Aorta (tissue), 5 donors: ENCODE data around the gene PACS1. TPM values are rescaled to one million over a fixed set of nuclear protein-coding genes. Genes with fewer than 3 reads are reported as not detected.

Source experiments
- ATAC-seq: fragments of 200-7000 bp; cut with Tn5 transposase; one replicate; pipeline ENCODE4 v1.9.1; 2022; ENCODE audit warnings: moderate library complexity; ENCODE audit not compliant: low FRiP score
- DNase-seq, 2 donors: peaks; one replicate each; pipeline ENCODE4 v3.0.0-alpha.2; 2020
- H3K27ac ChIP-seq, 2 donors: one replicate each; pipeline ENCODE4 v1.5.1; 2013; ENCODE audit warnings: low read length in 2 of 2, mild to moderate bottlenecking in 2 of 2, moderate library complexity in 2 of 2, control low read depth in 1 of 2, inconsistent platforms in 1 of 2, low read depth in 1 of 2
- H3K27me3 ChIP-seq, 2 donors: one replicate each; pipeline ENCODE4 v1.6.1; 2013; ENCODE audit warnings: control low read depth in 1 of 2, low read length in 1 of 2, mild to moderate bottlenecking in 1 of 2, moderate library complexity in 1 of 2; ENCODE audit not compliant: insufficient read depth in 2 of 2, control insufficient read depth in 1 of 2
- H3K36me3 ChIP-seq, 2 donors: one replicate each; pipeline ENCODE4 v1.6.1; 2013; ENCODE audit warnings: control low read depth in 1 of 2, low read length in 1 of 2, mild to moderate bottlenecking in 1 of 2; ENCODE audit not compliant: insufficient read depth in 2 of 2, control insufficient read depth in 1 of 2
- H3K4me1 ChIP-seq, 2 donors: one replicate each; pipeline ENCODE4 v1.6.1; 2013; ENCODE audit warnings: low read length in 2 of 2, control low read depth in 1 of 2, mild to moderate bottlenecking in 1 of 2, moderate library complexity in 1 of 2; ENCODE audit not compliant: insufficient read depth in 2 of 2, control insufficient read depth in 1 of 2
- H3K4me3 ChIP-seq, 2 donors: one replicate each; pipeline ENCODE4 v1.5.1; 2013; ENCODE audit warnings: low read length in 2 of 2, control low read depth in 1 of 2, mild to moderate bottlenecking in 1 of 2
- H3K9me3 ChIP-seq: one replicate; pipeline ENCODE4 v1.6.1; 2013; ENCODE audit warnings: mild to moderate bottlenecking, low read length; ENCODE audit not compliant: control insufficient read depth
- WGBS, 2 donors: extraction: QIAGEN DNeasy Blood & Tissue Kit; methylation state at CpG; one replicate each; pipeline ENCODE4 v1.1.7; 2013; 5-methylcytosine and 5-hydroxymethylcytosine counted together
- intact Hi-C, 2 donors: fragments of 100-400 bp; cut with DNase I; formaldehyde crosslinking; loops; one replicate each; pipeline versions ENCODE4 v1.14.2 to v1.15.0; 2022
- polyA plus RNA-seq, 2 donors: library from polyadenylated mRNA; stranded (reverse); fragments of 200-250 nt; gene quantifications; one replicate each; pipeline ENCODE4 v1.2.3, GENCODE V29; 2013
- total RNA-seq, 2 donors: library from RNA; stranded (reverse); fragmentation: NEBNext Ultra II Directional; extraction: Animal tissue kit (Norgen Biotek cat#: 25700); gene quantifications; one replicate each; pipeline ENCODE4 v1.2.1, GENCODE V29; 2021
- donor health status: healthy with polysubstance abuse.
- donor health status: Bipolar disorder and iron deficiency.
- donor health status: DM: no; HTN: no; CAD: no.
- donor health status: DM: no; HTN: no; CAD: no.
- donor health status: DM: yes; HTN: yes; CAD: no.

Gene PACS1
- total and polyA plus RNA-seq, 4 donors: 16.2 to 119 (median 59.1) TPM

DNA sequence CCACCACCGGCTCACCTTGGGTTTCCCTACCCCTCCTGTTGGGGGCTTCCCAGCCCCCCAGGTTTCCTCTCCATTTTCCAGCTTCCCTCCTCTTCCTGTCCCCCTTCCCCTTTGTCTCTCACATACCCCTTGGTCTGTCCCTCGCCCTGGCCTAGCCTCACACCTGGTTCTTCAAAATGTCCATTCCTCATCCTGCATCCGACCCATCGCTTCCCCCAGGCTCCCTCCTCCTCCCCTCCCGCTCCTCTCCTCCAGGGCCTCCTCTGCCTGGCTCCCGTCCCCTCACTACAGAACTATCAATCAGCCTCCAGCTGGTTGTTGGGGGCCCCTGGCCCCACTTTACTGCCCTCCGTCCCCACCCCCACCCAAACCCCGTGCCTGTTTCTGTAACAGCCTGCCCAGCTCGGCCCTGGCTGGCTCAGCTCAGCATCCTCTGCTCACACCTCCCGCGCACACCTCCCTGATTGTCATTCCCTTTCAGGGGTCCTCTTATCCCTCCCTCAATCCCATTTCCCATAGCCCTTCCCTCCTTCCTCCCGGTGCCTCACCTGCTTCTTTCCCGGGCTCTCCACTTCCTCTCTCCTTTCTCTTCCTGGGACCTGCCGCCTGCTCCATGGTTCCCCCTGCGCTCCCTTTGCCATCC, 209.1 kb downstream of the PACS1 start:
- ATAC-seq (no peak), DNase-seq (no peak)
- H3K27me3 ChIP-seq: no peaks in the 10 kb centered on the region
- peaks cover 0 to 3% of the 10 kb centered on the region in 2 donors for H3K36me3 ChIP-seq
- H3K27ac ChIP-seq: no peak overlapping the region
- H3K9me3 ChIP-seq: no peaks in the 10 kb centered on the region
- no peak overlapping the region for H3K4me3 ChIP-seq
- intact Hi-C loops: no loop called here
- no peaks in the 10 kb centered on the region for H3K4me1 ChIP-seq
- WGBS, 2 donors: 78% methylated on average over 15 of the region's 15 CpGs

DNA sequence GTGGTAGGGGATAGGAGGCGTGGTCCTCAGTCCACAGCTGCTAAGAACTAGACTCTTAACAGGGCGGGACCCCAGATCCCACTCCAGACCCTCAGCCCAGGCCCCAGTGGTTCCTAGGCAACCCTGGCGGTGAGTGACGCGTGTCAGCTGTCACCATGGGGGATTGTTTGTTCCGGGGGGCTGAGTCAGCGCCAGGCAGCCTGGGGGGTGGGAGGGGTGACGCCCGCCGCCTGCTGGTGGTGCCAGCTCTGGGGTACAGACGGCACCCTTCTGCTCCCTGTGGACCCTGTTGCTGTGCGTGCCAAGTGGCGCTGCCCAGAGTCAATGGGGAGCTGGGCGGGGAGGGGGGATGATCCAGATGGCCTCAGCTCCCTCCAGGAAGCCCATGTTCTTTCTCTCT, 210.4 kb downstream of the PACS1 start:
- Histone ChIP-seq H3K4me1 (no peaks in the 10 kb centered on the region), H3K27ac (no peak overlapping the region), H3K27me3 (no peaks in the 10 kb centered on the region), H3K4me3 (no peak overlapping the region), H3K36me3 (no peaks in the 10 kb centered on the region), H3K9me3 (no peaks in the 10 kb centered on the region)
- ATAC-seq: no peak
- intact Hi-C loops: no loop called here
- 79 to 82% methylated on average over 14 of the region's 14 CpGs for WGBS, 2 donors
- no peak for DNase-seq

DNA sequence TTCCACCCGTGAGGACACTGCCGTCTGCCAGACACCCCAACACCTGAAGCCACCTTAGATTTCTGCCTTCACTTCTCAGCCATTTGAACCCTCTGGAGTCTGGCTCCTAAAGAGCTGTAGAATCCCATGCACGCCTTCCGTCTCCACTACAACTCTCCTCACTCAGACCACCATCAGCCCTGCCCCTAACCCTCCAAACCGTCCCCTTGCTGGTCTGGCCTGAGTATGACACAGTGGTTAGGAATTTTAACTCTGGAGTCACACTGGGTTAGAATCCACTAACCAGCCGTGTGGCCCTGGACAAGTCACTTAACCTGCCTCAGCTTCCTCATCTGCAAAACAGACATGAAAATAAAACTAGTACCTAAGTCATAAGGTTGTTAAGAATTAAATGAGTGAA, 210.9 kb downstream of the PACS1 start:
- Histone ChIP-seq H3K27me3 (no peaks in the 10 kb centered on the region), H3K4me3 (no peak overlapping the region), H3K4me1 (no peaks in the 10 kb centered on the region), H3K9me3 (no peaks in the 10 kb centered on the region), H3K36me3 (no peaks in the 10 kb centered on the region), H3K27ac (no peak overlapping the region)
- ATAC-seq (no peak), DNase-seq (no peak)
- intact Hi-C loops: no loop called here
- WGBS, 2 donors: 72 to 74% methylated on average over 6 of the region's 6 CpGs

DNA sequence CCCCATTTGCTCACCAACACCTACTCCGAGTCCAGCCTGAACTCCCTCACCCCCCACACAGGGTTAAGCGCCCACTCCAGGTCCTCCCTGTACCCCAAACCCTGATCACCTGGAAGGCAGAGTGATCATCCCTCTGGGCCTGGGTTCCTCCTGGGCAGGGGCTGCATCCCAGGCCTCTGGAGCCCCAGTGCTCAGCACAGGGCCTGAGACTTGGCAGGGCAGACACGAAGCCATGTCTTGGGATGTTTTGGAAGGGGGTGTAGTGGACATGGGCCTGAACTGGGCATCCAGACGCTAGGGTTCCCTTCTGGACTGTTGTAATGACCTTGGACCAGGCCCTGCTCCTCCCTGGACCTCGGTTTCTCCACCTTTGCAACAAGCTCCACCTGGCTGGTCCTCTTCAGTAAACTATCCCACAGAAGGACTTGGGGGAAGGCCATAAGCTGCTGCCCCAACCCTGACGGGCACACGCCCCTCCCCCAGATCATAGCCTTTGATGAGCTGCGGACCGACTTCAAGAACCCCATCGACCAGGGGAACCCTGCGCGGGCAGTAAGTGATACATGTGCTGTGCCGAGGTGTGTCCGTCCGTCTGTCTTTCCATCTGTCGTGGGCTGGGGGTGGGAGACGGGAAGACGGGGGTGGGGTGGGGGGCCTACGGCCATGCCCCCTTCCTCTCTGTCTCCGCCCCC, 211.8 kb downstream of the PACS1 start:
- DNase-seq (no peak), ATAC-seq (no peak)
- Histone ChIP-seq H3K27me3 (no peaks in the 10 kb centered on the region), H3K4me3 (no peak overlapping the region), H3K36me3 (no peaks in the 10 kb centered on the region), H3K9me3 (no peaks in the 10 kb centered on the region), H3K27ac (no peak overlapping the region), H3K4me1 (no peaks in the 10 kb centered on the region)
- intact Hi-C loops: loop anchor here in 1 of 2 donors (2.0 kb wide), 1 partner anchor 59 kb away; no protein-coding TSS in a partner anchor
- WGBS, 2 donors: 26 to 28% methylated on average over 20 of the region's 20 CpGs

- WGBS, 2 donors: 13 to 14% methylated on average over 35 of the region's 35 CpGs
- intact Hi-C loops: loop anchor here in 1 of 2 donors (2.0 kb wide), 1 partner anchor 60 kb away; no protein-coding TSS in a partner anchor
- no peaks in the 10 kb centered on the region for H3K4me1 ChIP-seq
- H3K27ac ChIP-seq: no peak overlapping the region
- no peaks in the 10 kb centered on the region for H3K9me3 ChIP-seq
- ATAC-seq (peak; percentile 93), DNase-seq (peak; percentile 99 to 100)
- H3K27me3 ChIP-seq: no peaks in the 10 kb centered on the region
- H3K36me3 ChIP-seq: no peaks in the 10 kb centered on the region
- H3K4me3 ChIP-seq: no peak overlapping the region
Measured at GRCh38 chr11:66282468-66283455, 212.7 kb downstream of the PACS1 start.

DNA sequence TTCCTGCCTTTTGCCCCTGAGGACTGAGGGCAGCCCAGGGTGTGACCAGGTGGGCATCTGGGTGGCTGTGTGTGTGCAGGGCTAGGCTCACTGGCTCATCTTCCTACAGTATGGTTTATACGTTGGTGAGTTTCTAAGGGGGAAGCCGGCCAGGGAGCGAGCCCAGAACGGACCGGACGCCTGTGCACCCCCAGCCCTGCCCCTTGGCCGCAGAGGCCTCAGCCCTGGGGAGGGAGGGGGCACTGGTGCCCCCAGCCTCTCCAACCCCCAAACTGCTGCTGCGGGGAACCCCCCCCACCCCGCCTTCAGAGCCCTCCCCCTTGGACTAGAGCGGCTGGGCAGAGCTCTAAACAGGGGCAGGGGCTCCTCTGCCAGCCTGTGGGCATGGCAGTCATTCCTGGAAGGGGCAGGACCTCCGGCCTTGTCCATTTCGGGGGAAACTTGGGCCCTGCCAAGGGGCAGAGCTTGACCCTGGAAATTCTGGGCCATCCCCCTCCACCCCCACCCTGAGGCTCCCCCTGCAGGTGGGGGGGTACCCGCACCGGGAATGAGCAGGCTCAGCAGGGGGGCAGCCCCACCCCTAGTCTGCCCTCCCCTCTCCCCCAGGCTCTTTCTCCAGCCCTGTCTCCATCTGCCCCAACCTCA, 213.5 kb downstream of the PACS1 start:
- no peak overlapping the region for H3K4me3 ChIP-seq
- DNase-seq: no peak
- 59 to 71% methylated on average over 10 to 14 of the region's 14 CpGs for WGBS, 2 donors
- no peak overlapping the region for H3K27ac ChIP-seq
- intact Hi-C loops: loop anchor here (2.0 kb wide), 1 partner anchor 61 kb away; no protein-coding TSS in a partner anchor
- no peaks in the 10 kb centered on the region for H3K36me3 ChIP-seq
- no peaks in the 10 kb centered on the region for H3K4me1 ChIP-seq
- H3K9me3 ChIP-seq: no peaks in the 10 kb centered on the region
- H3K27me3 ChIP-seq: no peaks in the 10 kb centered on the region
- no peak for ATAC-seq

- 88 to 92% methylated on average over 16 of the region's 16 CpGs for WGBS, 2 donors
- H3K4me3 ChIP-seq: no peak overlapping the region
- H3K27me3 ChIP-seq: no peaks in the 10 kb centered on the region
- H3K27ac ChIP-seq: no peak overlapping the region
- ATAC-seq: no peak
- intact Hi-C loops: loop anchor here in 1 of 2 donors (2.0 kb wide), 1 partner anchor 62 kb away; no protein-coding TSS in a partner anchor
- H3K9me3 ChIP-seq: no peaks in the 10 kb centered on the region
- DNase-seq: no peak
- no peaks in the 10 kb centered on the region for H3K4me1 ChIP-seq
- H3K36me3 ChIP-seq: no peaks in the 10 kb centered on the region
Measured at GRCh38 chr11:66284526-66285078, 214.5 kb downstream of the PACS1 start.
